Measurements from ENCODE around the gene CPB1.

CPB1 gene

GRCh38 chr3:148882288-148882687 lies 54.7 kb downstream of the CPB1 start:
- DNase-seq (ENCODE audit: low read depth), result peak; percentile 88

DNA sequence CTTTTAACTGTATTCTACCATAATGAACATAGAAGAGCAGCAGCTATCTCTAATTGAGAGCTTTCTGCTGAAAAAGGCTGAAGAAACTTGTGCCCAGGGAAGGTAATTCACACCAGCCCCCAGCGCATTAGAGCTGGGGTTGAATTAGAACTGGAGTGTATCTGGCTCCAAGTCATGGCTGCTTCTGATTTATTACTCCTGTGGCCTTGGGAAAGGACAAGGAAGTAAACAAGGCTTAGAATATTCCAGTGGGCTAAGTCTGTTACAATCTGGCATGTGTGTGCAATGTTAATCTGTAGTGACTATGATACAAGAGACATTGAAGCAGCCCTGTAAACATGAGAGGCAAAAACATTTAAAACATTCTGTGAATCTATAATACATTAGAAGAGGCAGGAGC lies 55.6 kb downstream of the CPB1 start:
- DNase-seq (ENCODE audit: low read depth), result no peak

DNA sequence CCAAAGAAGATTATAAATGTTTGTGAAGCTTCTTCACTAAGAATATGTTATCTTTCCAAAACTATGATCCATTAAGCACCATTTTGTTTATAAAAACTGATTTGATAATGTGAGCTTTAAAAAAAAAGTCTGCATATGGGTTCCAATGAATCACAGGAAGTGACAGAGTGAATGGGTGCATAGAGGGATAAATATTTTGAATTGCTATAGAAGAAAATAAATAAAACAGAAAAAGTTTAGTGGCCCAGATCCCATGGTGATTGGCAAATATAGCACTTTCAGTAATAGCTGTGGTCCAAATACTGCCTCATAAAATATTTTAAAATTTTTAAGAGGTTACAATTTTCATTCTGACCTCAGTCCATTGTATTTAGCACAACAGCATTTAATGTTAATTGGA lies 56.6 kb downstream of the CPB1 start:
- peak; percentile 67 for DNase-seq (ENCODE audit: low read depth)

GRCh38 chr3:148889828-148890227 lies 62.2 kb downstream of the CPB1 start:
- DNase-seq (ENCODE audit: low read depth), result no peak

DNA sequence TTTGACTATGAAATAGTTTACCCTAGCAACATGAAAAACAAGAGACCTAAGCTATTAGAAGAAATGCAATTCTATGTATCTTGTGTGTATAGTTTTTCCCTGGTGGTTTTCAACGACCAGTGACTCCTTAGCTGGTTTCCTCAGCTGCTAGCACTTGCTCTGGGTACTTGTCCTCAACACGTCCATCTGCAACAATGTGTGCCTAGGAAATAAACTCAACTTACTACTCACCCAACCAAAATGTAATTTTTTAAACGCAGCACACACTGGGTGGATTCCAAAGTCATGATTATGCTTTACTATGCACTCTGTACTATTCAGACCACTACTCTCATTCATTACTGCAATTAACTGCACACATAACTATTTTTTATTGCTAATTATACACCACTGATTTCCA lies 68.5 kb downstream of the CPB1 start:
- DNase-seq (ENCODE audit: low read depth), result no peak

DNA sequence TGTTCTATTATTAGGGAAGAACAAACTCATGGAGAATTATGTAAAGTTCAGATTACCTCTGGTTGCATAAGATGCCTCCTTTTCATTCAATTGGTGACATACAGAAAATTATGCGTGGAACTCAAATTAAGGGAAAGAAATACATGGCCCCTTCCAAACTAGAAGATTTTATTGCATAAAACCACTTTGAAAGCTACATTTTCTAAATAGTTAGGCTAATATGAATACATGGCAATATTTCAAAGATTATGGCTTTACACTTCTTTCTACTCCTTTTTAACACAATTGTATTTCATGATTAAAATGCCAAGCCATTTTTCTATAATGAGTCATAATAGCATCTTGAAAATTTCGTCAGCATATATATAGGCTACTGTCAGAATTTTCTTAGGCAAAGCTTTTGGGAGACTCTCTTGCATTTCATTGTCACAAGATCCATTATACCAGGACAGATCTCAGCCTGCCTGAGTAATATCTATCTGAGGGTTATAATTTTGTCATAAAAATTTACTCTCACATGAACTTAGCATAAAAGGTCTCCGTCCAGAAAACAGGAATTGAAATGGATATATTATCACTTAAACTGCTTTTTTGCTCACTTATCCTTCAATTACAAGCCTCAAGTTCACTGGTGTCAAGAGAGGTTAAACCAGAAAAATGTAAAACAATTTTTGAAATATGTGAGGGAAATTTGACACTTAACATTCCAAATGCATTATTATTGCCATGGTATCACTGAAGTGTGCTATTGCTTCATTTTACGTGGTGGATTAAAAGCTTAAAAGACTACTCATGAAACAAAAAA lies 74.6 kb downstream of the CPB1 start:
- DNase-seq (ENCODE audit: low read depth), result peak; percentile 79

DNA sequence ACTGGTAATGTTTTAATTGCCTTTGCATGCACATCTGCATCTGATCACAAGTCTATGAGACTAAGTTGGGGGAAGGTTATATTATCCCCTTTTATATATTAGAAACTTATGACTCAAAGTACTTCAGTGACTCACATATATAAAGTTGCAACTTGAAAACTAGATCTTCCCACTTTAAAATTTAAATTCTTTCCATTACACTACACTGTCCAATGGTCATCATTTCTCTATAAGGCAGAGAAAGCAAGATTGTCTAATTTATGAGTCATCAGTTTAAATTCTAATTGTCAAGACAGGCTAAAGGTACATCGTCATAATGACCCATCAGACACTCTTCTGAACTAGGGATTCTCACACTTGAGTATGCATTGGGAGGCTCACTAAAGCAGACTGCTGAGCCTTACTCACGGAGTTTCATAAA lies 75.4 kb downstream of the CPB1 start:
- peak; percentile 71 for DNase-seq (ENCODE audit: low read depth)

DNA sequence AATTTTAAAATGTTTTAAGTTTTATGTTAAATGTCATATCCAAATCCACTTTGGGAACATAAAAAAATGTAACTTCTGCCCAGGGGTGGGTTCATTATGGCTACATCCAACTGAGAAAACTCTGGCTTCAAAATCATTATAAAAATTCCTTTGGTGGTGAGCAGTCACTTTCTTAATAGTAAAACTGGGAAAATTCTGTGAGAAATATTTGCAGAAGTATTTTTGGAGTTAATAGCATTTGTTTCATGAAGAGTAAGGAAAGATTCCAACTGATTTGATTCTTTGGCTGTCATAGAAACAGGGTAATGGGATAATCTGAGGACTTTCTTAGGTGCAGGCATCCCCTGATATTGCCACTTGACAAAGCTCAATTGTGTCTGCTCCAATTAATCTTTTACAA lies 76.3 kb downstream of the CPB1 start:
- no peak for DNase-seq (ENCODE audit: low read depth)

- no peak for DNase-seq (ENCODE audit: low read depth)
Measured at GRCh38 chr3:148906667-148907066, 79.1 kb downstream of the CPB1 start.
